Measurements from ENCODE around the gene GHR. TPM values are rescaled to one million over a fixed set of nuclear protein-coding genes. Genes with fewer than 3 reads are reported as not detected.

Gene GHR
- total RNA-seq = 6.4 TPM

DNA sequence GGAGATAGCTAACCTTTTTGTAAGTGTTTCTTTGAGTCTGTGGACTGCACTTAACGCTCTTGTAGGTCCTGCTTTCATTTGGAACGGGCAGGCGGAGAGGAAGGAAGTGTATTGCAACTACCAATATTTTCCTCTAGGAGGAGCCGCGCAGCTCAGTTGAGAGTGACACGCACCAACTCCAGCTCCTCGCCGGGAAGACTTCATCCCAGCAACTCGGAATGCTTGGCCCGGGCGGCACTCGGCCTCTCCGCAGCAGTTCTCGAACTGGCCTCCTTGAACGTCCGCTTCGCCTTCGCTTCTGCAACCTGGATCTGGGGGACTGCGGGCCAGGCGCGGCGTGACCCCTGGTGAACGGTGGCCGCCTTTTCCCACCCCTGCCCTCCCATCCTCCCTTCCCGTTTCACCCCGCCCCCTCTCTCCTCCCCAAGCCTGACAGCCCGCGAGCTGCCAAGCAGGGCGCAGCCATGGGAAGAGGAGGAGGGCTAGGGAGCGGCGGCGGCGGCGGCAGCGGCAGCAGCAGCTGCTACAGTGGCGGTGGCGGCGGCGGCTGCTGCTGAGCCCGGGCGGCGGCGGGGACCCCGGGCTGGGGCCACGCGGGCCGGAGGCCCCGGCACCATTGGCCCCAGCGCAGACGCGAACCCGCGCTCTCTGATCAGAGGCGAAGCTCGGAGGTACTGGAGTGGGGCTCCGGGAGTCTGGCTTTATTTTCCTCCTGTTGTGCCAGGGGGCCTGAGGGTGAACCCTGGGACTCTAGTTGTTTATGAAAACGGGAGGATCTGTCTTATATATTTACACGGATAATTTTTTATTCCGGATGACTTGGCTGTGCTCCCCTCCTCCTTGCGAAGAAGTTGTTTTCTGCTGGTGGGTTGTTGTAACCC is at the start of gene GHR:
Gene GHR (plus strand): TSS at position 155 of the 881 bp plus-strand sequence. CDS start 142,436 bp downstream, outside the sequence.
- peak in 1 of 2 donors; percentile 91 for DNase-seq (ENCODE audit: low spot score in 2 of 2)

DNA sequence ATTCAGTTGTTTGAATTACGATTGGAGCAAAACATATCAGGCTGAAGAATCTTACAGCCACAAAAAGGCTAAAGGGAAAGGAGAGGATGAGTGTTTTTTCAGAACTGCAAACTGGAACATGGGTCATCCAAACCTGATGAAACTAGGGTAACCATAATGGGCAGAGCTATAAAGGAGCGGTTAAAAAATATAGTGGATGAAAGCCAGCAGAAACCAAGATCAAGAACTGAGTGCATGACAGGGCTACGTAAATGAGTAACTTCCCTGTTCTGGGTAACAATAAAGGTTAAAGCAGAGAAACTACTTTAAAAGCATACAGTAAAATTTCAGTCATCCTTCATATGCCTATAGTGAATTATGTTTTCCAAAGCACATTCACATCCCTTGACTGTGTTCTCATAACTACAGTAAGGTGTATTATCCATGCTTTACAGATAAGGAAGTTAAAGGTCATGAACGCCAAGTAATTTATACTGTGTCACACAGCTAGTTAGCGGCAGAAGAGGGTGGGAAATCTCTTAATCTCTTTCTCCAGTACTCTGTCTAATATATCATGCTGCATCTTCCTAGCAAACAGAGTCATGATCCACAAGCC is 48.5 kb upstream of the GHR start:
- H3K36me3 ChIP-seq = no peaks in the 10 kb centered on the region
- intact Hi-C loops (cut with DNase I) = no loop called here
- H3K27ac ChIP-seq = no peak overlapping the region
- H3K4me3 ChIP-seq = no peak overlapping the region
- H3K4me1 ChIP-seq = no peaks in the 10 kb centered on the region
- no peaks in the 10 kb centered on the region for H3K27me3 ChIP-seq
- no peaks in the 10 kb centered on the region for H3K9me3 ChIP-seq
- DNase-seq (ENCODE audit: low spot score in 2 of 2) = no peak
- TF ChIP-seq, protein P1, sequence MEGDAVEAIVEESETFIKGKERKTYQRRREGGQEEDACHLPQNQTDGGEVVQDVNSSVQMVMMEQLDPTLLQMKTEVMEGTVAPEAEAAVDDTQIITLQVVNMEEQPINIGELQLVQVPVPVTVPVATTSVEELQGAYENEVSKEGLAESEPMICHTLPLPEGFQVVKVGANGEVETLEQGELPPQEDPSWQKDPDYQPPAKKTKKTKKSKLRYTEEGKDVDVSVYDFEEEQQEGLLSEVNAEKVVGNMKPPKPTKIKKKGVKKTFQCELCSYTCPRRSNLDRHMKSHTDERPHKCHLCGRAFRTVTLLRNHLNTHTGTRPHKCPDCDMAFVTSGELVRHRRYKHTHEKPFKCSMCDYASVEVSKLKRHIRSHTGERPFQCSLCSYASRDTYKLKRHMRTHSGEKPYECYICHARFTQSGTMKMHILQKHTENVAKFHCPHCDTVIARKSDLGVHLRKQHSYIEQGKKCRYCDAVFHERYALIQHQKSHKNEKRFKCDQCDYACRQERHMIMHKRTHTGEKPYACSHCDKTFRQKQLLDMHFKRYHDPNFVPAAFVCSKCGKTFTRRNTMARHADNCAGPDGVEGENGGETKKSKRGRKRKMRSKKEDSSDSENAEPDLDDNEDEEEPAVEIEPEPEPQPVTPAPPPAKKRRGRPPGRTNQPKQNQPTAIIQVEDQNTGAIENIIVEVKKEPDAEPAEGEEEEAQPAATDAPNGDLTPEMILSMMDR (IDR thresholded peaks at IDR 0.05) = no peak

More for the DNA sequence above, at the start of gene GHR:
- TF ChIP-seq, protein P1 (IDR thresholded peaks at IDR 0.05) = peak; percentile 69 to 83 (median 79)
- no peaks in the 10 kb centered on the region for H3K36me3 ChIP-seq
- no peaks in the 10 kb centered on the region for H3K9me3 ChIP-seq
- H3K4me3 ChIP-seq = peak within 1 kb of the TSS; percentile 68 to 73
- H3K4me1 ChIP-seq = peaks cover 0 to 4% of the 10 kb centered on the region in 2 donors
- peak within 1 kb of the TSS; percentile 69 to 77 for H3K27ac ChIP-seq
- H3K27me3 ChIP-seq = no peaks in the 10 kb centered on the region
- intact Hi-C loops (cut with DNase I) = loop anchor here (1.0 to 5.0 kb wide), 3 partner anchors 160 to 465 kb away; no protein-coding TSS in a partner anchor

DNA sequence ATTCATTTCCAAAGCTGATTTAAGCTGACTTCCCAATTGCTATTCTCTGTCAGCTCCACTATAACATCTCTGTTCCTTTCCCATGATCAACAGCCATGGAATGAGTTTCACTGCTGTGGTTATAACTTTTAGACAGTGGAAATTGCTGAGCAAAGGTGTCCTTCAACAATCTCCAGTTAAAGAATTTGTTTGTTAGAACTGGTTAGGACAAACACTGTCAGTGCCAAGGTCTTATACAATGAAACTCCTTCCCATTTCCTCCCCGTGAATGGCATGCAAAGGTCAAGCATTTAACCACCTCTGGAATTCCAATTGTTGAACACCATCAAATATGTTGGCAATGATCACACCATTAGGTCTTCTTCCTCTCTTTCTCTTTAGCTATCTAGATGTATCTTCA is 45.7 kb upstream of the GHR start:
- H3K4me3 ChIP-seq = no peak overlapping the region

DNA sequence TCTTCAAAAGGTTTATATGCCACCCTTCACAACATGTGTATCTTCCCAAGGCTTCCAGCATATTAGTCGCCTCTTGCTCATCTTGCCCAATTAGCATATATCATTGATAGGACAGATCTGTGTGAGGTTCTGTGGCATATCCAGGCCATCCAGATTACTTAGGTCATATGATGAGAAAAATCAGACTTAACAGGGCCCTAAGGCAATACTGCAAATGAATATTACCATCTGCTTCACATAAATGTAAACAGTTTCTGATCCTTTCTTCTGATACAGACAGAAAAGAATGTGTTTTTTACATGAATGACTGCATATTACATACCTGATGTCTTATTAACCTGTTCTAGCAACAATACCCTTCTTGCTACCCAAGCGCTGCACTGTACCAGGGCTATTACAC is 41.3 kb upstream of the GHR start:
- Histone ChIP-seq H3K9me3 (no peaks in the 10 kb centered on the region), H3K36me3 (no peaks in the 10 kb centered on the region), H3K27ac (no peak overlapping the region), H3K27me3 (no peaks in the 10 kb centered on the region), H3K4me3 (no peak overlapping the region), H3K4me1 (no peaks in the 10 kb centered on the region)
- intact Hi-C loops (cut with DNase I) = no loop called here
- TF ChIP-seq, protein P1 (IDR thresholded peaks at IDR 0.05) = no peak
- no peak for DNase-seq (ENCODE audit: low spot score in 2 of 2)

More for the DNA sequence above, 45.7 kb upstream of the GHR start:
- no peaks in the 10 kb centered on the region for H3K4me1 ChIP-seq
- H3K9me3 ChIP-seq = no peaks in the 10 kb centered on the region
- intact Hi-C loops (cut with DNase I) = no loop called here
- no peak overlapping the region for H3K27ac ChIP-seq
- TF ChIP-seq, protein P1 (IDR thresholded peaks at IDR 0.05) = no peak
- DNase-seq (ENCODE audit: low spot score in 2 of 2) = no peak
- no peaks in the 10 kb centered on the region for H3K27me3 ChIP-seq
- H3K36me3 ChIP-seq = no peaks in the 10 kb centered on the region

DNA sequence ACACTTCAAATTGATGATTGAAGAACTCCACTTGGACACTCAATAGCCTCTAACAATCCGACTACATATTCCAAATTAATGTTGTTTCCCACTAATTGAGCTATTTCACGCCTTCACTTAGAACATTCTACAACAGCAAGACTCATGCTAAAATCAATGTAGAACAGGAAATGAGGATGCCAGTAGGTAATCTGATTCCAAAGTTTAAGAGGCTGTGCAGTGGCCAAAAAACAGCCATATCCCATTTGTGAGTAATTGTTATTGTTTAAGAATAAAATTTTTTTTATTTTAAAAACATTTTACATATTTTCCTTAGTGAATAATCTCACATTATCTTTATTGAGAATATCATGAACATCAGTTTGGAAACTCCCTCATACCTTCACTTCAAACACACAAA is 35.7 kb upstream of the GHR start:
- DNase-seq (ENCODE audit: low spot score in 2 of 2) = no peak

More for the DNA sequence above, 35.7 kb upstream of the GHR start:
- Histone ChIP-seq H3K36me3 (no peaks in the 10 kb centered on the region), H3K9me3 (peaks cover 0 to 3% of the 10 kb centered on the region in 2 donors), H3K4me3 (no peak overlapping the region), H3K27me3 (no peaks in the 10 kb centered on the region), H3K4me1 (no peaks in the 10 kb centered on the region), H3K27ac (no peak overlapping the region)
- intact Hi-C loops (cut with DNase I) = no loop called here
- TF ChIP-seq, protein P1 (IDR thresholded peaks at IDR 0.05) = no peak

Measured in ascending aorta (tissue), 2 donors.